ENCODE data around the gene EDEM2.

Gene EDEM2

GRCh38 chr20:35156978-35157377, 9.8 kb upstream of the EDEM2 start:
- no peak overlapping the region for H4K8ac ChIP-seq (ENCODE audit: low read length)
- no peak overlapping the region for H3K4ac ChIP-seq (ENCODE audit: low read depth in 1 of 2, low read length in 2 of 2)
- H3K14ac ChIP-seq (ENCODE audit: low read length in 2 of 2) = no peak overlapping the region
- H3K36me3 ChIP-seq (ENCODE audit: control insufficient read depth in 1 of 2, insufficient read depth in 2 of 2, low read depth in 1 of 2, low read length in 2 of 2) = no peaks in the 10 kb centered on the region
- H2AFZ ChIP-seq (ENCODE audit: low read depth, low read length) = no peak overlapping the region
- no peaks in the 10 kb centered on the region for H3K9me3 ChIP-seq (ENCODE audit: control insufficient read depth, low read length)
- H3K23ac ChIP-seq (ENCODE audit: low read length in 2 of 2) = no peak overlapping the region
- no peak overlapping the region for H3K9ac ChIP-seq (ENCODE audit: low read length)
- no peak overlapping the region for H2BK5ac ChIP-seq (ENCODE audit: low read depth, low read length, poor library complexity, severe bottlenecking)
- H4K91ac ChIP-seq (ENCODE audit: low read length) = no peak overlapping the region
- H2BK12ac ChIP-seq (ENCODE audit: low read length in 2 of 2) = no peak overlapping the region
- H3K27me3 ChIP-seq (ENCODE audit: control insufficient read depth in 1 of 2, insufficient read depth in 1 of 2, low read length in 2 of 2) = no peaks in the 10 kb centered on the region
- no peak overlapping the region for H3K4me2 ChIP-seq (ENCODE audit: low read length, poor library complexity, severe bottlenecking)
- H2BK15ac ChIP-seq (ENCODE audit: low read depth, poor library complexity, severe bottlenecking) = no peak overlapping the region
- H3K27ac ChIP-seq (ENCODE audit: low read length, poor library complexity, severe bottlenecking) = no peak overlapping the region
- no peaks in the 10 kb centered on the region for H3K79me1 ChIP-seq (replicated peaks; ENCODE audit: low read length, poor library complexity, severe bottlenecking)
- H3K4me3 ChIP-seq (ENCODE audit: insufficient read depth in 1 of 2, low read depth in 1 of 2, low read length in 2 of 2) = no peak overlapping the region
- H3K4me1 ChIP-seq (ENCODE audit: control insufficient read depth, insufficient read depth, low read depth, low read length) = no peaks in the 10 kb centered on the region
- DNase-seq = no peak
- H2AK5ac ChIP-seq (ENCODE audit: low read length, severe bottlenecking) = no peak overlapping the region
- H3K18ac ChIP-seq (ENCODE audit: low read depth in 1 of 2, low read length in 2 of 2) = no peak overlapping the region
- WGBS = 92% methylated on average over 4 of the region's 6 CpGs
- no peak overlapping the region for H2BK120ac ChIP-seq (ENCODE audit: low read depth, low read length)

- no peak for DNase-seq
- H2BK5ac ChIP-seq (ENCODE audit: low read depth, low read length, poor library complexity, severe bottlenecking) = no peak overlapping the region
- H3K9ac ChIP-seq (ENCODE audit: low read length) = no peak overlapping the region
- no peak overlapping the region for H3K4me2 ChIP-seq (ENCODE audit: low read length, poor library complexity, severe bottlenecking)
- H4K91ac ChIP-seq (ENCODE audit: low read length) = no peak overlapping the region
- no peak overlapping the region for H4K8ac ChIP-seq (ENCODE audit: low read length)
- H2AK5ac ChIP-seq (ENCODE audit: low read length, severe bottlenecking) = no peak overlapping the region
- no peaks in the 10 kb centered on the region for H3K79me1 ChIP-seq (replicated peaks; ENCODE audit: low read length, poor library complexity, severe bottlenecking)
- H2BK120ac ChIP-seq (ENCODE audit: low read depth, low read length) = no peak overlapping the region
- H2BK12ac ChIP-seq (ENCODE audit: low read length in 2 of 2) = no peak overlapping the region
- H2AFZ ChIP-seq (ENCODE audit: low read depth, low read length) = no peak overlapping the region
- H3K9me3 ChIP-seq (ENCODE audit: control insufficient read depth, low read length) = no peaks in the 10 kb centered on the region
- no peak overlapping the region for H3K18ac ChIP-seq (ENCODE audit: low read depth in 1 of 2, low read length in 2 of 2)
- H3K23ac ChIP-seq (ENCODE audit: low read length in 2 of 2) = no peak overlapping the region
- no peak overlapping the region for H3K14ac ChIP-seq (ENCODE audit: low read length in 2 of 2)
- no peaks in the 10 kb centered on the region for H3K27me3 ChIP-seq (ENCODE audit: control insufficient read depth in 1 of 2, insufficient read depth in 1 of 2, low read length in 2 of 2)
- WGBS = no CpG with 5 or more reads among the region's 2 CpGs
- H3K36me3 ChIP-seq (ENCODE audit: control insufficient read depth in 1 of 2, insufficient read depth in 2 of 2, low read depth in 1 of 2, low read length in 2 of 2) = no peaks in the 10 kb centered on the region
- no peak overlapping the region for H3K4ac ChIP-seq (ENCODE audit: low read depth in 1 of 2, low read length in 2 of 2)
- no peak overlapping the region for H3K27ac ChIP-seq (ENCODE audit: low read length, poor library complexity, severe bottlenecking)
- no peaks in the 10 kb centered on the region for H3K4me1 ChIP-seq (ENCODE audit: control insufficient read depth, insufficient read depth, low read depth, low read length)
- no peak overlapping the region for H3K4me3 ChIP-seq (ENCODE audit: insufficient read depth in 1 of 2, low read depth in 1 of 2, low read length in 2 of 2)
- H2BK15ac ChIP-seq (ENCODE audit: low read depth, poor library complexity, severe bottlenecking) = no peak overlapping the region
Measured at GRCh38 chr20:35155936-35156335, 8.8 kb upstream of the EDEM2 start.

GRCh38 chr20:35151736-35152135, 4.6 kb upstream of the EDEM2 start:
- no peak overlapping the region for H3K27ac ChIP-seq (ENCODE audit: low read length, poor library complexity, severe bottlenecking)
- WGBS = 89% methylated on average over 3 of the region's 4 CpGs
- no peak overlapping the region for H4K91ac ChIP-seq (ENCODE audit: low read length)
- no peak overlapping the region for H2BK5ac ChIP-seq (ENCODE audit: low read depth, low read length, poor library complexity, severe bottlenecking)
- no peak for DNase-seq
- H2BK15ac ChIP-seq (ENCODE audit: low read depth, poor library complexity, severe bottlenecking) = no peak overlapping the region
- peak overlapping the region in 1 of 2 experiments; percentile 32 for H3K4me3 ChIP-seq (ENCODE audit: insufficient read depth in 1 of 2, low read depth in 1 of 2, low read length in 2 of 2)
- H3K18ac ChIP-seq (ENCODE audit: low read depth in 1 of 2, low read length in 2 of 2) = no peak overlapping the region
- peaks cover 1% of the 10 kb centered on the region for H3K79me1 ChIP-seq (replicated peaks; ENCODE audit: low read length, poor library complexity, severe bottlenecking)
- H3K36me3 ChIP-seq (ENCODE audit: control insufficient read depth in 1 of 2, insufficient read depth in 2 of 2, low read depth in 1 of 2, low read length in 2 of 2) = no peaks in the 10 kb centered on the region
- no peak overlapping the region for H3K4ac ChIP-seq (ENCODE audit: low read depth in 1 of 2, low read length in 2 of 2)
- no peak overlapping the region for H2AFZ ChIP-seq (ENCODE audit: low read depth, low read length)
- no peak overlapping the region for H2BK120ac ChIP-seq (ENCODE audit: low read depth, low read length)
- H3K9me3 ChIP-seq (ENCODE audit: control insufficient read depth, low read length) = no peaks in the 10 kb centered on the region
- no peak overlapping the region for H4K8ac ChIP-seq (ENCODE audit: low read length)
- no peak overlapping the region for H2AK5ac ChIP-seq (ENCODE audit: low read length, severe bottlenecking)
- H3K4me2 ChIP-seq (ENCODE audit: low read length, poor library complexity, severe bottlenecking) = no peak overlapping the region
- peaks cover 2% of the 10 kb centered on the region for H3K4me1 ChIP-seq (ENCODE audit: control insufficient read depth, insufficient read depth, low read depth, low read length)
- no peaks in the 10 kb centered on the region for H3K27me3 ChIP-seq (ENCODE audit: control insufficient read depth in 1 of 2, insufficient read depth in 1 of 2, low read length in 2 of 2)
- H3K9ac ChIP-seq (ENCODE audit: low read length) = no peak overlapping the region
- no peak overlapping the region for H3K14ac ChIP-seq (ENCODE audit: low read length in 2 of 2)
- no peak overlapping the region for H3K23ac ChIP-seq (ENCODE audit: low read length in 2 of 2)
- no peak overlapping the region for H2BK12ac ChIP-seq (ENCODE audit: low read length in 2 of 2)

GRCh38 chr20:35150846-35151579, 3.9 kb upstream of the EDEM2 start:
- no peaks in the 10 kb centered on the region for H3K36me3 ChIP-seq (ENCODE audit: control insufficient read depth in 1 of 2, insufficient read depth in 2 of 2, low read depth in 1 of 2, low read length in 2 of 2)
- no peaks in the 10 kb centered on the region for H3K27me3 ChIP-seq (ENCODE audit: control insufficient read depth in 1 of 2, insufficient read depth in 1 of 2, low read length in 2 of 2)
- no peak overlapping the region for H3K23ac ChIP-seq (ENCODE audit: low read length in 2 of 2)
- 94% methylated on average over 5 of the region's 6 CpGs for WGBS
- peak overlapping the region in 1 of 2 experiments; percentile 32 for H3K4me3 ChIP-seq (ENCODE audit: insufficient read depth in 1 of 2, low read depth in 1 of 2, low read length in 2 of 2)
- H3K4ac ChIP-seq (ENCODE audit: low read depth in 1 of 2, low read length in 2 of 2) = no peak overlapping the region
- no peak overlapping the region for H3K4me2 ChIP-seq (ENCODE audit: low read length, poor library complexity, severe bottlenecking)
- H2BK120ac ChIP-seq (ENCODE audit: low read depth, low read length) = no peak overlapping the region
- H3K9me3 ChIP-seq (ENCODE audit: control insufficient read depth, low read length) = no peaks in the 10 kb centered on the region
- H2BK12ac ChIP-seq (ENCODE audit: low read length in 2 of 2) = no peak overlapping the region
- no peak overlapping the region for H2BK5ac ChIP-seq (ENCODE audit: low read depth, low read length, poor library complexity, severe bottlenecking)
- no peak overlapping the region for H3K9ac ChIP-seq (ENCODE audit: low read length)
- peaks cover 3% of the 10 kb centered on the region for H3K79me1 ChIP-seq (replicated peaks; ENCODE audit: low read length, poor library complexity, severe bottlenecking)
- H3K14ac ChIP-seq (ENCODE audit: low read length in 2 of 2) = no peak overlapping the region
- no peak overlapping the region for H4K8ac ChIP-seq (ENCODE audit: low read length)
- peaks cover 2% of the 10 kb centered on the region for H3K4me1 ChIP-seq (ENCODE audit: control insufficient read depth, insufficient read depth, low read depth, low read length)
- no peak overlapping the region for H2AK5ac ChIP-seq (ENCODE audit: low read length, severe bottlenecking)
- H2BK15ac ChIP-seq (ENCODE audit: low read depth, poor library complexity, severe bottlenecking) = no peak overlapping the region
- no peak overlapping the region for H3K18ac ChIP-seq (ENCODE audit: low read depth in 1 of 2, low read length in 2 of 2)
- no peak overlapping the region for H2AFZ ChIP-seq (ENCODE audit: low read depth, low read length)
- no peak for DNase-seq
- H3K27ac ChIP-seq (ENCODE audit: low read length, poor library complexity, severe bottlenecking) = no peak overlapping the region
- no peak overlapping the region for H4K91ac ChIP-seq (ENCODE audit: low read length)
